Urinary bladder (tissue), 4 donors: ENCODE results near the gene CDH13. TPM values are rescaled to one million over a fixed set of nuclear protein-coding genes. Genes with fewer than 3 reads are reported as not detected.

Experiments used
- DNase-seq: peaks from one replicate; pipeline ENCODE4 v3.0.0-alpha.2; 2015; ENCODE audit errors: extremely low spot score
- H3K27ac ChIP-seq: one replicate; pipeline ENCODE4 v1.5.1; 2013; ENCODE audit warnings: low read depth, mild to moderate bottlenecking, moderate library complexity
- H3K36me3 ChIP-seq: one replicate; pipeline ENCODE4 v1.6.1; 2013; ENCODE audit warnings: mild to moderate bottlenecking, moderate library complexity; ENCODE audit not compliant: insufficient read depth
- H3K4me1 ChIP-seq: one replicate; pipeline ENCODE4 v1.6.1; 2013; ENCODE audit warnings: mild to moderate bottlenecking, moderate library complexity; ENCODE audit not compliant: insufficient read depth
- H3K4me3 ChIP-seq: one replicate; pipeline ENCODE4 v1.5.1; 2013; ENCODE audit warnings: low read depth, low read length
- WGBS: extraction: QIAGEN DNeasy Blood & Tissue Kit; methylation state at CpG from one replicate; pipeline ENCODE4 v1.1.7; 2013; 5-methylcytosine and 5-hydroxymethylcytosine counted together
- polyA plus RNA-seq: library from polyadenylated mRNA; stranded (reverse); fragments of 200-250 nt; gene quantifications from one replicate; pipeline ENCODE4 v1.2.3, GENCODE V29; 2013
- total RNA-seq: library from RNA; depleted of rRNA; stranded (reverse); fragments of >200 nt; gene quantifications from one replicate; pipeline ENCODE4 v1.2.3, GENCODE V29; 2014
- donor health status: healthy with polysubstance abuse.
- donor health status: healthy.

Gene CDH13
- total and polyA plus RNA-seq, 2 donors: 18.9 to 21.5 TPM

DNA sequence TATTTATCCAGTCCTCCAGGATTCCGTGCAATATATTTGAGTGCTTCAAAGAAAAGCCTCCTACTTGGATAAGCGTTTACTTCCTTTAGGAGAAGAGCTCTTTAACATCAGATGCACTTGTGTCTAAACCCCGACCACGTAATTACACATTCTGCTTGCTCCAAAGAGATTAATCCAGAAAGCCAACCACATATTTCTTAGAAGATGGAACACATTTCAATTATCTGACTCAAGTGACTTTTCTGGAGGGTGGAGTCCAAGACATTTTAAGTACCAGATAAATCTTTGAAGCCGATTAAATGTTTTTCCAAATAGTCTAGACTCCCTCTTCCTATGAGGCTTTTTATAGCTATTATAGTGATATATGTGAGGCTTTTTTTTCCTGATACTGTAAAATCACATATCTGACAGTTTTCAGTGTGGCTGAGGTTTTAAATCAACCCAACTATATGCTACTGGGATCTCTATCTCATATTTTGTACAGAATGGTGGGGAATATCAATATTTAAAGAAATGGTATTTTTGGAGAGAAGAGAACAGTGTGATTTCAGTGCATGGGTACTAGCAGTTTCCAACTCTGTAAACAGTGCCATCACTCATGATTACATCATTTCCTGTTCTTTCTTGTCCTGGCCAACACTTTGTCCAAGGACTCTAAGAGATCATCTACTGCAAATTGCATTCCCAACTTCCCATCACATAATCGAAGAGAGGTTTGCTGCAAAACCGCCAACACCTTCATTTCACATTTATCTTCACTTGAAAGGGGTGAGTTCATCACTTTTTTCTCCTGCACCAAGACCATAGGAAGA lies 988.6 kb downstream of the CDH13 start:
- H3K4me3 ChIP-seq: no peak overlapping the region
- no peaks in the 10 kb centered on the region for H3K36me3 ChIP-seq
- WGBS: 66% methylated on average over 7 of the region's 7 CpGs
- no peak for DNase-seq
- no peak overlapping the region for H3K27ac ChIP-seq
- no peaks in the 10 kb centered on the region for H3K4me1 ChIP-seq

DNA sequence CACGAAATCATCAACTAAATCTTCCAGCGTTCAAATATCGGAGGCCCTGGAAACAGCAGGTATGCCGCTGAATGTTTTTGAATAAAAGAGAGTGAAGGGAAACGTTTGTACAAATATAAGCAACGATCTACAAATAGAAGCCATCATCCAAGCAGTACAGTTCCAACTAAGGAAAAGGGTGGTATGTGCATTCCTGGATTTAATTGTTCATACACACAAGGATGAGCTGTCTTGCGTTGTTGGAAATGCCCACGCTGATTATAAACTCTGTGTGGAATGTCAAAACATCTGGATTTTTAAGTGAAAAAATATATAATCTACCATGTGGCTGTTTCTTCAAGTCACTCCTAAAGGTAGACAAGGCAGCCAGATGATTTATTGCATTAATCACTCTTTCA lies 989.2 kb downstream of the CDH13 start:
- 69% methylated on average over 8 of the region's 8 CpGs for WGBS
- Histone ChIP-seq H3K4me3 (no peak overlapping the region), H3K4me1 (no peaks in the 10 kb centered on the region), H3K36me3 (no peaks in the 10 kb centered on the region), H3K27ac (no peak overlapping the region)
- DNase-seq: no peak

DNA sequence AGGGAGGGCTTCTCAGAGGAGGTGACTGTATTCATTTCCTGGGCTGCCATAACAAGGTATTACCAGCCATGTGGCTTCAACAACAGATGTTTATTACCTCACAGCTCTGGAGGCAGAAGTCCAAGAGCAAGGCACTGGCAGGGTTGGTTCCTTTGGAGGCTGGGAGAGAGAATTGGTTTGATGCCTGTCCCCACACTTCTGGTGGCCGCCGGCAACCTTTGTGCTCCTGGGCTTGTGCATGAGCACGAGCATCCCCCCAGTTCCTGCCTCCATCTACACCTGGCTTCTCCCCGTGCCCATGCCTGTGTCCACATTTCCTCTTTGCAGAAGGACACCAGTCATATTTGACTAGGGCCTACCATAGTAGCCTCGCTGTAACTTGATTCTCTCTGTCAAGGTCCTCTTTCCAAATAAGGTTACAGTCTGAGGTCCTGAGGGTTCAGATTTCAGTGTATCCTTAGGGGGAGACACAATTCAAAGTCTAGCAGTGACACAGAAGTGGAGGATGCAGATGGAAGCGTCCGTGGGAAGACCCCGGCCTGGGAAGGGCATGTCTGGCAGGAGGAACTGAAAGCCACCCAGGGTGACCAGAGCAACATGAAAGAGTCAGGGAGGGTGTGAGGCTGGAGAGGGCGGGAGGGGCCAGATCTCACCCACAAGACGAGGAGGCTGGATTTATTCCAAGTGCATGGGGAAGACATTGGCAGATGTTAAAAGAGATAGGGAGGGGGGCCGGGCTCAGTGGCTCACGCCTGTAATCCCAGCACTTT lies 992.8 kb downstream of the CDH13 start:
- DNase-seq: no peak
- WGBS: 51% methylated on average over 12 of the region's 12 CpGs
- no peaks in the 10 kb centered on the region for H3K36me3 ChIP-seq
- H3K27ac ChIP-seq: no peak overlapping the region
- no peak overlapping the region for H3K4me3 ChIP-seq
- H3K4me1 ChIP-seq: no peaks in the 10 kb centered on the region

DNA sequence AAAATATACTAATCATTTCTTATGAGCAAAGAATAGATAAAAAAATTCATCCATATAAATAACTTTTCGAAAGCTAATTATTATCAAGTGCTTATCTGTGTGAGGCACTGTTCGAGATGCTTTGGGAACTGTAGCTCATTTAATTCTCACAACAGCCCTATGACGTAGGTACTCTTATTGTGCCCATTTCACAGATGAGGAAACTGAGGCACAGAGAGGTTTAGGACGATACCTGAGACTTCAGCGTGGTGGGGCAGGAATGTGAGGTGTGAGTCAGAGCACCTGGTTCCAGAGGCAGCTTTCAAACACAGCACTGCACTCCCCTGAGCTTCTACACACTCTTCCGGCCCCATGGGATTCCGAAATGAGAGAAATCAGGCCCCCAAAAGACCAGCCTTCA lies 995.2 kb downstream of the CDH13 start:
- WGBS: 85% methylated on average over 7 of the region's 7 CpGs
- no peak for DNase-seq
- no peaks in the 10 kb centered on the region for H3K4me1 ChIP-seq
- H3K4me3 ChIP-seq: no peak overlapping the region
- H3K27ac ChIP-seq: no peak overlapping the region
- no peaks in the 10 kb centered on the region for H3K36me3 ChIP-seq

DNA sequence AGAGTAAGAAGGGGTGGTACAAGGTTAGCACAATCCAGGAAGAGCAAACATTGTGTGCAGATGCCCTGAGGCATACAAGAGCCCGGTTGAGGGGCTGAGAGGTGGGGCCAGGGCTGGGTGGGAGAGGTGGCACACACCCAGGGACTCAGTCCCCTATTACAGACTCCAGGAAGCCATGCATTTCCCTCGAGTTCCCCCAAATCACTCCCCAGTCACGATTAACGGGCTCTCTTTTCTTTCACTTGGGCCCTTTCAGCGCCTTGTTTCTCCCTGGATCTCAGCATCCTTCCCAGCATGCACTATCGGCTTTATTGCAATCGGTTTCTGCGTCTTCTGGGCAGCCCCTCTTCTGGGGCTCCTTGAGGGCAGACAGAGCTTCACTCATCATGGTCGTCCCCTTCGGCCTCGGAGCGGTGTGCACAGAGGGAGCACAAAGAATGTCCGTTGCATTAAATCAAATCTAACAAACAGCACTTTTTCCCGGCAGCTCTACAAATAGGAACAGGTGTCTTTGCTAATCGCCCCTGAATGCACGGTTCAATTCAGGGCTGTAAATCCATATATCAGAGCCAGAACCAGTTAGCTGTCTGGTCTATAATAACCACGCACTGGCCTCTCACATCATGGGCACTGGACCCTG lies 996.4 kb downstream of the CDH13 start:
- DNase-seq: no peak
- Histone ChIP-seq H3K36me3 (no peaks in the 10 kb centered on the region), H3K27ac (no peak overlapping the region), H3K4me1 (no peaks in the 10 kb centered on the region), H3K4me3 (no peak overlapping the region)
- WGBS: 76% methylated on average over 17 of the region's 17 CpGs

DNA sequence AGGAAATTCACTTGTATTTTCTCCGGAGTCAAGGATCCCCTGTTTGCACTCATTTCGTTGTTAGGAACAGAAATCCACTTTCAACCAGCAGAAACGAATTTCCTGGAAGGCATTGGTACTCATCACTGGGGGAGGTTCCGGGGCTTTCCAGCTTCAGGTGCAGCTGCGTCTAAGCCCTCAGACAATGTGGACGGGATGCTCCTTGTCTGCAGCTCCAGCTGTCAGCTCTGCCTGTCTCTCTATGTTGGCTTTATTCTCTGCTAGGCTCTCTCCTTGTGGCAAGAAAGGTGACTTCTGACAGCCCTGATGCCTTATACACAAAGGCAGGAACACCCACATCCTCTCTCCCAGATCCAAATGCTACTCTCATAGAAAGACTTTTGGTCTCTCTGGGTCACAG lies 997.1 kb downstream of the CDH13 start:
- no peak for DNase-seq
- Histone ChIP-seq H3K36me3 (no peaks in the 10 kb centered on the region), H3K4me3 (no peak overlapping the region), H3K27ac (no peak overlapping the region), H3K4me1 (no peaks in the 10 kb centered on the region)
- 72% methylated on average over 6 of the region's 6 CpGs for WGBS

DNA sequence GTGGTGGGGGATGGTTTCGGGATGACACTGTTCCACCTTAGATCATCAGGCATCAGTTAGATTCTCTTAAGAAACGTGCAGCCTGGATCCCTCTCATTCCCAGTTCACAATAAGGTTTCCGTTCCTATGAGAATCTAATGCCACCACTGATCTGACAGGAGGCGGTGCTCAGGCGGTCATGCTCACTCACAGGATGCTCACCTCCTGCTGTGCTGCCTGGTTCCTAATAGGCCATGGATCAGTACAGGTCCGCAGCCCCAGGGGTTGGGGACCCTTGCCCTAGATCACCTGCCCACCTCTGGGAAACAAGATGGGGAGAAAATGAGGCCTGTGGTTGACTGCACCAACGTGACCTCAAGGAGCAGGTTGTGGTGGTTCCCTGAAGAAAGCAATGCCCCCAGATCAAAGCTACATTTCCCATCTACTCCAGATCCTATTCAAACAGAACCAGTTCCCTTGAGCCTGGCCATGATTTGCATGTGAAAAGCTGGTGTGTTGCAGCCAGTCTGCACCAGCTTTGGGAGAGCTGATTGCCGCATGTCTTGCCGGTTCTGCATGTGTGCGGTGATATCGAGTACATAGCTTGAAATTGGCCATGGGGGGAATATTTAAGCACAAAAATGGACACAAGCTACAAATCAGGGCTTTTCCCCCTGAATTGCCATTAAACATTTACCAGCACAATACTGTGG lies 997.8 kb downstream of the CDH13 start:
- no peaks in the 10 kb centered on the region for H3K36me3 ChIP-seq
- H3K4me3 ChIP-seq: no peak overlapping the region
- DNase-seq: no peak
- H3K4me1 ChIP-seq: no peaks in the 10 kb centered on the region
- 75% methylated on average over 11 of the region's 11 CpGs for WGBS
- H3K27ac ChIP-seq: no peak overlapping the region

DNA sequence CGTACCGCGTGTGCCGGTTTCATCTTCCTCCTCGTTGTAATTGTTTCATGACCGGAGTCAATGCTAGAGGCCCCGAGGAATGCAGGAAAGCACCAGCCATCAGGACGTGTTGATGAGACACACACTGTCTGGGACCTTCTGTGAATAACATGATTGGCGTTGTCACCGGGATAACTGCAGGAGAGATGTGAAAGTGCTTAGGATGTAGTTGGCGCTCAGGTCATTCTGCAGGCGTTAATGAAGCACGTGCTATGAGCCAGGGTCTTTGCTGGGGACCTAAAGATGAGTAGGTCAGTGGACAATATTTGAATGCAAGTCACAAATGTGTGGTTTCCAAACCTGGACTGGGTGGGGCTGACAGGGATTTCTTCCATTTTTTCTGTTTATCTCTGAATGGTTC lies 999.4 kb downstream of the CDH13 start:
- H3K4me1 ChIP-seq: no peaks in the 10 kb centered on the region
- no peak overlapping the region for H3K4me3 ChIP-seq
- no peaks in the 10 kb centered on the region for H3K36me3 ChIP-seq
- DNase-seq: no peak
- 91% methylated on average over 13 of the region's 13 CpGs for WGBS
- H3K27ac ChIP-seq: no peak overlapping the region

DNA sequence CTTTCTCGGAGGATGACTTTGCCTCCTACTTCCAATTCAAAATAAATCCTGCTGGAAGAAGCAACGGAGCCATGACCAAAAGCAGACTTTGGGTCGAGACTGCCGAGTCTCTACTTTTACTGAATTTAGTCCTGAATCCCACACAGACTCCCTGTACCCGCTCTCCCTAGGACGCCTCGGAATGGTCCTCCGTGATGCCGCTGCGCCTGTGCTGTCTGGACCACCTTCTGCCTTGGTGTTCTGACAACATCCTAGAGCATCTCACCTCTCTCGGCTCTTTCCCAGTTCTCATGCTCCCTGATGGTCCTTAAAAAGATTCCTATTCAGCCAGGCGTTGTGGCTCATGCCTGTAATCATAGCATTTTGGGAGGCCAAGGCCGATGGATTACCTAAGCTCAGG lies 999.9 kb downstream of the CDH13 start:
- Histone ChIP-seq H3K27ac (no peak overlapping the region), H3K36me3 (no peaks in the 10 kb centered on the region), H3K4me3 (no peak overlapping the region), H3K4me1 (no peaks in the 10 kb centered on the region)
- no peak for DNase-seq
- WGBS: 92% methylated on average over 13 of the region's 13 CpGs

DNA sequence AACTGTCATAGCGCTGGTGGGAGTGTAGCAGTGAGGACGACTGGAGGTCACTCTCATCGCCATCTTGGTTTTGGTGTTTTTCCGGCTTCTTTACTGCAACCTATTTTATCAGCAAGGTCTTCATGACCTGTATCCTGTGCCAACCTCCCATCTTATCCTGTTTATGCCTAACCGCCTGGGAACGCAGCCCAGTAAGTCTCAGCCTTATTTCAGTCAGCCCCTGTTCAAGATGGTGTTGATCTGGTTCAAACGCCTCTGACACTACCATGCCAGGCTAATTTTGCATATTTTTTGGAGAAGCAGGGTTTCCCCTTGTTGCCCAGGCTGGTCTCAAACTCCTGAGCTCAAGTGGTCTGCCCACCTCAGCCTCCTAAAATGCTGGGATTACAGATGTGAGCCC lies 1001.2 kb downstream of the CDH13 start:
- no peak overlapping the region for H3K27ac ChIP-seq
- DNase-seq: no peak
- 63% methylated on average over 7 of the region's 7 CpGs for WGBS
- no peak overlapping the region for H3K4me3 ChIP-seq
- no peaks in the 10 kb centered on the region for H3K4me1 ChIP-seq
- H3K36me3 ChIP-seq: no peaks in the 10 kb centered on the region

DNA sequence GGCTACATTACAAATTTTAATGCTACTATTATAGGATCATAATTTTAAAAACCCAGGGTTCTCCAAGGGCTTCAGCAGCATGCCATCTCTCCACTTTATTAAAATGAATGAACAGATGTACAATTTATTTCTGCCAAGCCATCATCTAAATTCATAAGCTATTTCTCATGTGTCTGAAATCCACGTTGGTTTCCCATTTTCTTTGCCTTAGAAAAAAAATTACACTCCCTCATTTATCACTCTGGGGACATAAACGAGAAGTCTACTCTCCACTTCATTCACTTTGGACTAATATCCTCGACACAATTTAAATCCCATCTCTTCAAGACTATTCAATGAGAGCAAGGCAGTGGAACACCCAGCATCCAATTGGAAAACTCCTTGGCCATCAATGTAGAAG lies 1002.7 kb downstream of the CDH13 start:
- H3K4me1 ChIP-seq: no peaks in the 10 kb centered on the region
- DNase-seq: no peak
- H3K27ac ChIP-seq: no peak overlapping the region
- no peaks in the 10 kb centered on the region for H3K36me3 ChIP-seq
- no peak overlapping the region for H3K4me3 ChIP-seq
- WGBS: 75% methylated on average over 3 of the region's 3 CpGs

DNA sequence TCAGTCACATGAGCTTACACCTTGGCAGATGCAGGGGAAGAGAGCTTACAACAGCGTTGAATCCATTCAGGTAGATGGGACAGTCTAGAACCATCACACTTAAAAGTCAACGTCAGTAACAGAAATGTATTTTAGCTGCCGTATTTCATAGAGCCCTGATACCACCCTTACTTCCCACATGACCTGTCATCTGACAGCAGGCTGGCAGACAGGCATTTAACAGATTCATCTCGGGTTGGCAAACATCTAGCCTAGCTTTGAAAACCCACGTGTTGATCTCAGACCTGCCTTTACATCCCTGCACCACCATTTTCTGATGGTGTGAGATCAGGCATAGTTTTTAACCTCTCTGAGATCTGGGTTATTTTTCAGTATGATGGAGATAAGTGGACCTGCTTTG lies 1003.1 kb downstream of the CDH13 start:
- no peak for DNase-seq
- H3K27ac ChIP-seq: no peak overlapping the region
- WGBS: 61% methylated on average over 5 of the region's 5 CpGs
- H3K4me1 ChIP-seq: no peaks in the 10 kb centered on the region
- no peaks in the 10 kb centered on the region for H3K36me3 ChIP-seq
- H3K4me3 ChIP-seq: no peak overlapping the region

DNA sequence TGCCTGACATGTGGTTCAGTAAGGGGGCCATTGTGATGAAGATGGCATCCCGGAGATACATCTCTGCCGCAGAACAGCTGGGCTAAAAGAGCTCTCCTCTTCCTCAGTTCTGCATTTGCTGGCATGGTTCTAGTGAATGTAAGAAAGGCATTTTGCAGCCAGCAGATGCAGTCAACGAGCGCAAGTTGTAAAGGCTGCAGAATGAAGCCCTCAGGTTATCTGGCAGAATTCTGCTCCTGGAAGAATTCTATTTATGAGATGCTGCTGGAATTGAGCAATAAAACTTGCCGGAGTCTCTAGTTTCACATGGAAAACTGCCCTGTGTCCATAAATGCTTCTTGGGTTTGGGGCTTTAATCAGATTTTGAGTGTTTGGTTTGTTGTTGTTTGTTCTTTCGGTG lies 1004.2 kb downstream of the CDH13 start:
- WGBS: 34% methylated on average over 6 of the region's 6 CpGs
- H3K27ac ChIP-seq: no peak overlapping the region
- no peaks in the 10 kb centered on the region for H3K4me1 ChIP-seq
- DNase-seq: no peak
- H3K4me3 ChIP-seq: no peak overlapping the region
- no peaks in the 10 kb centered on the region for H3K36me3 ChIP-seq
